ENCODE results near the gene TENM4. TPM values are rescaled to one million over a fixed set of nuclear protein-coding genes. Genes with fewer than 3 reads are reported as not detected.
"Not testable (repeated sequence)": the region's sequence is repeated elsewhere in the genome, so short reads cannot be mapped to it uniquely, and the experiment has no call there.

Gene TENM4
- total RNA-seq, 1 experiment from 2014 or later, result 22.6 TPM

GRCh38 chr11:78645226-78646202 lies 795.3 kb downstream of the TENM4 start:
- peak; percentile 61 for DNase-seq (ENCODE audit: low read depth)

- no peak for DNase-seq (ENCODE audit: low read depth)
Observed at GRCh38 chr11:78643676-78644056, 797.2 kb downstream of the TENM4 start.

- DNase-seq (ENCODE audit: low read depth), result no peak
Observed at GRCh38 chr11:78642979-78643675, 797.7 kb downstream of the TENM4 start.

GRCh38 chr11:78641541-78641940 lies 799.3 kb downstream of the TENM4 start:
- no peak for DNase-seq (ENCODE audit: low read depth)

- DNase-seq (ENCODE audit: low read depth), result no peak
Observed at GRCh38 chr11:78638704-78639380, 802.0 kb downstream of the TENM4 start.

- not testable (repeated sequence) for DNase-seq (ENCODE audit: low read depth)
Observed at GRCh38 chr11:78637527-78637926, 803.3 kb downstream of the TENM4 start.

- DNase-seq (ENCODE audit: low read depth), result no peak
Observed at GRCh38 chr11:78635814-78636506, 804.9 kb downstream of the TENM4 start.

GRCh38 chr11:78633516-78634310 lies 807.1 kb downstream of the TENM4 start:
- DNase-seq (ENCODE audit: low read depth), result no peak

- DNase-seq (ENCODE audit: low read depth), result no peak
Observed at GRCh38 chr11:78630561-78631303, 810.1 kb downstream of the TENM4 start.

- DNase-seq (ENCODE audit: low read depth), result no peak
Observed at GRCh38 chr11:78630155-78630554, 810.7 kb downstream of the TENM4 start.

- DNase-seq (ENCODE audit: low read depth), result peak; percentile 74
Observed at GRCh38 chr11:78622666-78623065, 818.2 kb downstream of the TENM4 start.

- DNase-seq (ENCODE audit: low read depth), result no peak
Observed at GRCh38 chr11:78620159-78620558, 820.7 kb downstream of the TENM4 start.

- no peak for DNase-seq (ENCODE audit: low read depth)
Observed at GRCh38 chr11:78615724-78616123, 825.1 kb downstream of the TENM4 start.

- DNase-seq (ENCODE audit: low read depth), result no peak
Observed at GRCh38 chr11:78613378-78613813, 827.4 kb downstream of the TENM4 start.

GRCh38 chr11:78612721-78613377 lies 828.0 kb downstream of the TENM4 start:
- no peak for DNase-seq (ENCODE audit: low read depth)

GRCh38 chr11:78609321-78609720 lies 831.5 kb downstream of the TENM4 start:
- DNase-seq (ENCODE audit: low read depth), result peak; percentile 50

- DNase-seq (ENCODE audit: low read depth), result no peak
Observed at GRCh38 chr11:78607696-78608095, 833.1 kb downstream of the TENM4 start.

GRCh38 chr11:78606667-78607066 lies 834.2 kb downstream of the TENM4 start:
- no peak for DNase-seq (ENCODE audit: low read depth)

- DNase-seq (ENCODE audit: low read depth), result peak; percentile 63
Observed at GRCh38 chr11:78605296-78605695, 835.5 kb downstream of the TENM4 start.

Measured in M059J (cell line).